KMS-11 (cell line): ENCODE data around the gene EOLA1.
A peak's percentile ranks its signal among the peaks of the same experiment; 100 is the strongest.

ENCODE experiments used
- H2AFZ ChIP-seq: fragments of 200-600 bp; sonication (generic); 2 replicates; pipeline ENCODE4 v1.6.1; 2016; ENCODE audit warnings: antibody characterized with exemption, mixed run types, low read depth
- H3K27ac ChIP-seq: fragments of 200-600 bp; sonication (generic); 2 replicates; pipeline ENCODE4 v1.6.1; 2016; ENCODE audit warnings: mild to moderate bottlenecking, mixed run types
- H3K27me3 ChIP-seq: fragments of 200-600 bp; sonication (generic); 2 replicates; pipeline ENCODE4 v1.6.1; 2017; ENCODE audit warnings: mild to moderate bottlenecking, low read depth, mixed run types, moderate library complexity; ENCODE audit not compliant: insufficient read depth
- H3K36me3 ChIP-seq: fragments of 200-600 bp; sonication (generic); 2 replicates; pipeline ENCODE4 v1.6.1; 2017; ENCODE audit warnings: mild to moderate bottlenecking, mixed run types; ENCODE audit not compliant: insufficient read depth
- H3K4me1 ChIP-seq: fragments of 200-600 bp; sonication (generic); 2 replicates; pipeline ENCODE4 v1.6.1; 2016; ENCODE audit warnings: mild to moderate bottlenecking, low read depth, mixed run types; ENCODE audit not compliant: poor library complexity, severe bottlenecking
- H3K4me2 ChIP-seq: fragments of 200-600 bp; sonication (generic); 2 replicates; pipeline ENCODE4 v1.7.0; 2016; ENCODE audit warnings: mild to moderate bottlenecking, mixed run types
- H3K4me3 ChIP-seq: fragments of 200-600 bp; sonication (generic); IDR thresholded peaks from 2 replicates; pipeline ENCODE4 v1.6.1; 2017; ENCODE audit warnings: low read depth, low read length, mixed read lengths; ENCODE audit not compliant: insufficient read depth
- H3K79me2 ChIP-seq: fragments of 200-600 bp; sonication (generic); 2 replicates; pipeline ENCODE4 v1.6.1; 2016; ENCODE audit warnings: low read depth, mixed run types; ENCODE audit not compliant: insufficient read depth
- H3K9ac ChIP-seq: fragments of 200-600 bp; sonication (generic); 2 replicates; pipeline ENCODE4 v1.6.1; 2016; ENCODE audit warnings: mild to moderate bottlenecking, mixed run types
- H4K20me1 ChIP-seq: fragments of 200-600 bp; sonication (generic); 2 replicates; pipeline ENCODE4 v1.6.1; 2016; ENCODE audit warnings: mild to moderate bottlenecking, mixed run types; ENCODE audit not compliant: insufficient read depth
- TF ChIP-seq, protein P1 (sequence below): fragments of 200-600 bp; sonication (generic); conservative IDR thresholded peaks from 2 replicates; pipeline ENCODE4 v1.6.1; 2017; ENCODE audit warnings: low read depth, mild to moderate bottlenecking, antibody characterized with exemption, low read length, moderate library complexity, mixed read lengths

Gene EOLA1

DNA sequence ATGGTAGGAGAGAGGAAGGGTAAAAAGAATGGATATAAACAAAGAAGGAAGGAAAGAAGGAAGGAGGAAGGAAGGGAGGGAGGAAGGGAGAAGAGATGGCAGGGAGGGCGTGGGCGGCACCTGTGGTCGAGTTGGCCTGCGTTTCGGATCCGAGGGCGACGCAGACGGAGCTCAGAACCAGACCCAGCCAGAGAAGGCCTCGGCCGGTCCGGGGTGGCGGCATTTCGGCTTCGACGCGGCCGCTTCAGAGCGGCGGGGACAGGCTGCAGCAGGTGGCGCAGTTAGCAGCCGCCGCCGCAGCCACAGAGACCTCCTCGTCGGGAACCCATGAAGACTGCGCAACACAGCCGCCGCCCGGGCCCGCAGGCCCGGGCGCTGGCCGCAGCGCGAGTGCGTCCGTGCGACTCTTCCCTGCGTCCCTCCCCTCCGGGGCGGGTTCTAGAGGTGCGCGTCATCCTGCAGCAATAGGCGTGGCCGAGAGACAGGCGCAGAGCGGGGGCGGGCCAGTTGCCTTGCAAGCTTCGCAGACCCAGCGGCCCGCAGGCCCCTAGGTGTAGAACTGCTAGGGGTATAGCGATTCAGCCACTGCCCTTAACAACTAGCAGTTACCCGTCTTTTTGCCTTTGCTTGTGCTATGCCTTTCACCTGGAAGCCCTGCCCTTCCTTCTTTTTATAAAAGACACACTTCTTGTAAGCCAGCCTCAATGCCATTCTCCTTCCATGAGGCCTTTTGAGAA lies 35.7 kb upstream of the EOLA1 start, which contains the start of gene IDS:
Gene IDS (minus strand): TSS at position 392 of the 737 bp plus-strand sequence. CDS start 169 bp downstream, at position 223.
- no peak within 1 kb of the TSS for H3K4me3 ChIP-seq
- TF ChIP-seq, protein P1, sequence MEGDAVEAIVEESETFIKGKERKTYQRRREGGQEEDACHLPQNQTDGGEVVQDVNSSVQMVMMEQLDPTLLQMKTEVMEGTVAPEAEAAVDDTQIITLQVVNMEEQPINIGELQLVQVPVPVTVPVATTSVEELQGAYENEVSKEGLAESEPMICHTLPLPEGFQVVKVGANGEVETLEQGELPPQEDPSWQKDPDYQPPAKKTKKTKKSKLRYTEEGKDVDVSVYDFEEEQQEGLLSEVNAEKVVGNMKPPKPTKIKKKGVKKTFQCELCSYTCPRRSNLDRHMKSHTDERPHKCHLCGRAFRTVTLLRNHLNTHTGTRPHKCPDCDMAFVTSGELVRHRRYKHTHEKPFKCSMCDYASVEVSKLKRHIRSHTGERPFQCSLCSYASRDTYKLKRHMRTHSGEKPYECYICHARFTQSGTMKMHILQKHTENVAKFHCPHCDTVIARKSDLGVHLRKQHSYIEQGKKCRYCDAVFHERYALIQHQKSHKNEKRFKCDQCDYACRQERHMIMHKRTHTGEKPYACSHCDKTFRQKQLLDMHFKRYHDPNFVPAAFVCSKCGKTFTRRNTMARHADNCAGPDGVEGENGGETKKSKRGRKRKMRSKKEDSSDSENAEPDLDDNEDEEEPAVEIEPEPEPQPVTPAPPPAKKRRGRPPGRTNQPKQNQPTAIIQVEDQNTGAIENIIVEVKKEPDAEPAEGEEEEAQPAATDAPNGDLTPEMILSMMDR, result no peak
- H3K27ac ChIP-seq, result peak within 1 kb of the TSS; percentile 85

DNA sequence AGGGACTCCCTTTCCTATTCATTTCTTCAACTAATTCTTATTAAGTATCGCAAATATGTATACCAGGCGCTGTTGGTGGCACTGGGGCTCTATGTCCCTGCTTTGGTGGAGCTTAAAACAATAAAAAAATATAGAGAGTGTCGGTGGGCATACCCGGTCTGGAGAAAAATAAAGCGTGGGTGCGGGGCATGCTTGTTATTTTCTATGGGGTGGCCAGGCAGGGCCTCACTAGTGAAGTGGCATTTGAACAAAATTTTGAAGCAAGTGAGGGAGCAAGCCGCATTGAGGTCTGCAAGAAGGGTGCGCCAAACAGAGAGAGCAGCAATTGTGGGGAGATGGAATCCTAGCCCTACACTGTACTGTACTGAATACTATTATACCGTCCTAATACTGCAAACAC lies 35.1 kb upstream of the EOLA1 start:
- H2AFZ ChIP-seq, result peak overlapping the region; percentile 44
- H4K20me1 ChIP-seq, result no peaks in the 10 kb centered on the region
- peak overlapping the region; percentile 85; the same call in 1 of the 2 replicates for H3K27ac ChIP-seq
- H3K79me2 ChIP-seq, result no peaks in the 10 kb centered on the region
- no peaks in the 10 kb centered on the region for H3K27me3 ChIP-seq
- H3K4me3 ChIP-seq, result no peak overlapping the region
- TF ChIP-seq, protein P1, result no peak
- H3K9ac ChIP-seq, result peak overlapping the region; percentile 67; the same call in 1 of the 2 replicates
- H3K4me1 ChIP-seq, result peaks cover 30% of the 10 kb centered on the region
- peak overlapping the region; percentile 78 for H3K4me2 ChIP-seq
- no peaks in the 10 kb centered on the region for H3K36me3 ChIP-seq

More for the DNA sequence above, 35.7 kb upstream of the EOLA1 start, which contains the start of gene IDS:
- peak within 1 kb of the TSS; percentile 67 for H3K9ac ChIP-seq
- H3K4me2 ChIP-seq, result peak within 1 kb of the TSS; percentile 78
- H4K20me1 ChIP-seq, result no peaks in the 10 kb centered on the region
- no peaks in the 10 kb centered on the region for H3K27me3 ChIP-seq
- peaks cover 34% of the 10 kb centered on the region for H3K4me1 ChIP-seq
- H2AFZ ChIP-seq, result peak within 1 kb of the TSS; percentile 44
- no peaks in the 10 kb centered on the region for H3K79me2 ChIP-seq
- H3K36me3 ChIP-seq, result no peaks in the 10 kb centered on the region

DNA sequence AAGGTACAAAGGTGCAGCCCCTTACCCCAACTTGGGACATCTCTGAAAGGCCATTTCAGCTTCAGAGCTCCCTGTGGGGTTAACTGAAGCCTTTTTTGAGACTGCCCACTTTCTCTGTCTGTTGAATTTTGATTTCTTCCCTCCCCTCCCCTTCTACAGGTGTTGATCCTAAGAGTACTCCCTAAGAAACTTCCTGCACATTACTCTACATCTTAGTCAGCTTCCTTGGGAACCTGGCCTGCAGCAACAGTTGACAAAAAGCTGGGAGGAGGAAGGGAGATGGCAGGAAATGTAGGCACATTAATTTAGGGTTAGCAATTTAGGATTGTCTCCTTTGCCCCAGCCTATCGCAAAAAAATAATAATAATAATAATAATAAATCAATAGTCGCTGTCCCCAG lies 34.5 kb upstream of the EOLA1 start:
- Histone ChIP-seq H3K36me3 (no peaks in the 10 kb centered on the region), H3K4me2 (no peak overlapping the region), H3K9ac (no peak overlapping the region), H3K27me3 (no peaks in the 10 kb centered on the region), H3K27ac (no peak overlapping the region), H3K4me1 (peaks cover 24% of the 10 kb centered on the region), H2AFZ (no peak overlapping the region), H4K20me1 (no peaks in the 10 kb centered on the region), H3K79me2 (no peaks in the 10 kb centered on the region), H3K4me3 (no peak overlapping the region)
- TF ChIP-seq, protein P1, result no peak

DNA sequence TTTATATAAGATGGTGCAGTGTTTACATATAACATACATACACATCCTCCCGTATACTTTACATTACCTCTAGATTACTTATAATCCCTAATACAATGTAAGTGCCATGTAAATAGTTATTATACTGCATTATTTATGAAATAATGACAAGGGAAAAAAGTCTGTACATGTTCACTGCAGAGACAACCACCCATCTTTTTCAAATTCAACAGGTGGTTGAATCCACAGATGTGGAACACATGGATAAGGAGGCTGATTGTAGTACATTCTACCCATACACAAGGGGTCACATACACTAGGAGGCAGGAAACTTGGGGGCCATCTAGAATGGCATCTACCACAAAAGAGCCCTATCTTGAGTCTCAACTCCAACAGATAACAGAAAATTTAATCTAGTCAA lies 32.3 kb upstream of the EOLA1 start:
- Histone ChIP-seq H4K20me1 (no peaks in the 10 kb centered on the region), H2AFZ (no peak overlapping the region), H3K27me3 (no peaks in the 10 kb centered on the region), H3K4me2 (no peak overlapping the region), H3K4me1 (peaks cover 22% of the 10 kb centered on the region), H3K36me3 (no peaks in the 10 kb centered on the region), H3K4me3 (no peak overlapping the region), H3K9ac (no peak overlapping the region), H3K27ac (no peak overlapping the region), H3K79me2 (no peaks in the 10 kb centered on the region)
- TF ChIP-seq, protein P1, result no peak
